ENCODE data around the gene AWAT1. TPM values are rescaled to one million over a fixed set of nuclear protein-coding genes. Genes with fewer than 3 reads are reported as not detected.

Gene AWAT1
- total RNA-seq, 1 experiment from 2014 or later = not detected

GRCh38 chrX:70201732-70202131, 32.7 kb upstream of the AWAT1 start:
- H2AFZ ChIP-seq (ENCODE audit: low read length) = no peak overlapping the region
- no CpG with 5 or more reads among the region's 5 CpGs for WGBS (ENCODE audit: extremely low coverage, insufficient read length, low lambda C conversion rate)
- peaks cover 73 to 78% of the 10 kb centered on the region in 2 experiments for H3K9me3 Mint-ChIP-seq

More at GRCh38 chrX:70201732-70202131, 32.7 kb upstream of the AWAT1 start:
- Histone ChIP-seq H3K27ac (ENCODE audit: insufficient read length, low read depth, low read length) (no peak overlapping the region), H2AK5ac (ENCODE audit: insufficient read length, low read length) (no peak overlapping the region), H3K18ac (ENCODE audit: insufficient read length, low read depth, low read length) (no peak overlapping the region), H3K9ac (ENCODE audit: extremely low read depth, insufficient read length, low read length) (no peak overlapping the region), H3K4ac (ENCODE audit: low read depth, low read length) (no peak overlapping the region), H2BK12ac (ENCODE audit: insufficient read length, low read depth, low read length) (no peak overlapping the region), H3K9me3 (ENCODE audit: control insufficient read depth, low read depth, low read length) (peaks cover 54% of the 10 kb centered on the region), H2BK5ac (ENCODE audit: insufficient read length, low read length) (no peak overlapping the region), H3T11ph (ENCODE audit: low read length) (no peak overlapping the region), H4K8ac (replicated peaks; ENCODE audit: insufficient read length, low read depth, low read length) (no peak overlapping the region), H2BK20ac (ENCODE audit: low read depth, low read length, poor library complexity, severe bottlenecking) (no peak overlapping the region), H3K27me3 (ENCODE audit: insufficient read depth, low read length) (no peaks in the 10 kb centered on the region), H4K5ac (ENCODE audit: insufficient read length, low read depth, low read length) (no peak overlapping the region), H3K79me1 (ENCODE audit: insufficient read depth, low read depth, low read length, poor library complexity, severe bottlenecking) (no peaks in the 10 kb centered on the region), H3K56ac (ENCODE audit: insufficient read length, low read depth, low read length) (no peak overlapping the region), H4K91ac (ENCODE audit: insufficient read length, low read depth, low read length) (no peak overlapping the region), H3K23me2 (ENCODE audit: insufficient read length, low read depth, low read length, poor library complexity, severe bottlenecking) (no peaks in the 10 kb centered on the region), H3K14ac (ENCODE audit: insufficient read depth, low read length) (no peak overlapping the region), H4K20me1 (ENCODE audit: control insufficient read depth, insufficient read depth, insufficient read length) (no peaks in the 10 kb centered on the region), H3K4me1 (ENCODE audit: insufficient read depth, low read length) (no peaks in the 10 kb centered on the region), H3K23ac (ENCODE audit: insufficient read length, low read depth, low read length) (no peak overlapping the region), H3K79me2 (ENCODE audit: insufficient read depth, low read length) (no peaks in the 10 kb centered on the region), H2BK15ac (ENCODE audit: low read depth, low read length) (no peak overlapping the region), H2BK120ac (ENCODE audit: low read depth, low read length, poor library complexity, severe bottlenecking) (no peak overlapping the region), H3K4me2 (ENCODE audit: insufficient read depth, insufficient read length, low read length) (no peak overlapping the region)
- Mint-ChIP-seq H3K4me3 (no peak overlapping the region), H3K4me1 (peaks cover 0 to 2% of the 10 kb centered on the region in 2 experiments; a peak in 2 of 4 replicates), H3K27ac (peak overlapping the region in 1 of 3 experiments; percentile 63; a peak in 1 of 7 replicates), H3K36me3 (ENCODE audit: insufficient read depth in 1 of 3, low read depth in 3 of 3) (no peaks in the 10 kb centered on the region; a peak in 3 of 7 replicates), H3K27me3 (ENCODE audit: low read depth) (peaks cover 11% of the 10 kb centered on the region; the same call in 1 of the 2 replicates)
- DNase-seq = no peak
- TF ChIP-seq, protein P1, sequence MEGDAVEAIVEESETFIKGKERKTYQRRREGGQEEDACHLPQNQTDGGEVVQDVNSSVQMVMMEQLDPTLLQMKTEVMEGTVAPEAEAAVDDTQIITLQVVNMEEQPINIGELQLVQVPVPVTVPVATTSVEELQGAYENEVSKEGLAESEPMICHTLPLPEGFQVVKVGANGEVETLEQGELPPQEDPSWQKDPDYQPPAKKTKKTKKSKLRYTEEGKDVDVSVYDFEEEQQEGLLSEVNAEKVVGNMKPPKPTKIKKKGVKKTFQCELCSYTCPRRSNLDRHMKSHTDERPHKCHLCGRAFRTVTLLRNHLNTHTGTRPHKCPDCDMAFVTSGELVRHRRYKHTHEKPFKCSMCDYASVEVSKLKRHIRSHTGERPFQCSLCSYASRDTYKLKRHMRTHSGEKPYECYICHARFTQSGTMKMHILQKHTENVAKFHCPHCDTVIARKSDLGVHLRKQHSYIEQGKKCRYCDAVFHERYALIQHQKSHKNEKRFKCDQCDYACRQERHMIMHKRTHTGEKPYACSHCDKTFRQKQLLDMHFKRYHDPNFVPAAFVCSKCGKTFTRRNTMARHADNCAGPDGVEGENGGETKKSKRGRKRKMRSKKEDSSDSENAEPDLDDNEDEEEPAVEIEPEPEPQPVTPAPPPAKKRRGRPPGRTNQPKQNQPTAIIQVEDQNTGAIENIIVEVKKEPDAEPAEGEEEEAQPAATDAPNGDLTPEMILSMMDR (conservative IDR thresholded peaks at IDR 0.05) = no peak
